Activated CD8-positive, alpha-beta memory T cell treated with anti-CD3 and anti-CD28 coated beads for 1 hour (primary cell): ENCODE data around the gene PAX2.

Source experiments
- DNase-seq, 2 donors: peaks; one replicate each; pipeline ENCODE4 v3.0.0-alpha.2; 2020; ENCODE audit warnings: low read depth in 1 of 2; ENCODE audit errors: extremely low read depth in 1 of 2

The PAX2 gene

DNA sequence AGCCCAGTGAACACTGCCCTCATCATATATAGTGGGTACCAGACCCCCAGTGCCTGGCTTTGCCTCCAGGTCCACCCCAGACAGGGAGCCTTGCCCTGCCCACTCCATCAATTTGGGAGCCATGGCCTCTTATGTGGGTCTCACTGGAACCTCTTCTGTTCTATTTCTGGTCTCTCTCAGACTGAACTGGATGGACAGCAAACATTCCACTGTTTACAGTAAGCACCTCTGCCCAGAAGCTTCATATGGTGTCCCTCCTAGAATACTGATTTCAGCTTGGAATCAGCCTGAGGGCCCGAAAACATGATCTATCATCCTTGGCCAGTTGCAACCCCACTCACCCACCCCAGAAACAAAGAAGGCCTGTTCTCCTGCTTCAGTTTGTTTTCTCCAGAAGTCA is 86.4 kb downstream of the PAX2 start:
- no peak for DNase-seq

DNA sequence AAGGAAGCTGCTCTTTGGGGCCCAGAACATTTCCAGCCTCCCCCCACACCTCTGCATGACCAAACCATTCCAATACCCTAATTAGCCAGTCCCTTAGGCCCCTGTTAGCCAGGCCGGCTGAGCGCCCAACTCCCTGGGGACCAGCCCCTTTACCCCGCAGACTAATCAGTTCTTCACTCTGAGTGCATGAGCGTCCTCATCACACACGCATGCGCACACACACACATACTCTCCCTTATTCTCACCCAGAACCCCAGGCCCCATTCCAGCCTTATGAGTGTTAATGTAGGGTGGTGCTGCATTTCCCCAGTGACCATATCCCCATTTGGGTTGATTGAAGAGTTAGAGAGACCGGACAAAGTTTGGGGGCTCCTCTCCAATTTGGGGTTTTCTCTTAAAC is 90.4 kb downstream of the PAX2 start:
- DNase-seq: no peak

DNA sequence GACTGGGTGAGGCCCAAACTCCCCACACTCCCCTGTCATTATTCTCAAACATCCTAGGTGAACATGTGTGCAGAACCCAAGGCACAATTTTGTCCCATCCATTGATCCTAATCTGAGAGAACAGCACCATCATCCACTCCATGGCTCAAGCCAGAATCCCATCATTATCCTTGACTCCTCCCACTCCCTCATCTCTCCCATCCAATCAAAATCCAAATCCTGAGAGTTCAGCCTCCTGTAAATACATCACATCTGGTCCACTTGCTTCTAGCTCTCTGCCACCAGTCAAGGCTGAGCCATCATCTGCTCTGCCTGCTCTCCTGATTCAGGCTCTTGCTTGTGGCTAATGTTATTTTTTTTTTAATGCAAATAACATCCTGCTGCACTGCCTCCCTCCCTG is 91.5 kb downstream of the PAX2 start:
- no peak for DNase-seq

DNA sequence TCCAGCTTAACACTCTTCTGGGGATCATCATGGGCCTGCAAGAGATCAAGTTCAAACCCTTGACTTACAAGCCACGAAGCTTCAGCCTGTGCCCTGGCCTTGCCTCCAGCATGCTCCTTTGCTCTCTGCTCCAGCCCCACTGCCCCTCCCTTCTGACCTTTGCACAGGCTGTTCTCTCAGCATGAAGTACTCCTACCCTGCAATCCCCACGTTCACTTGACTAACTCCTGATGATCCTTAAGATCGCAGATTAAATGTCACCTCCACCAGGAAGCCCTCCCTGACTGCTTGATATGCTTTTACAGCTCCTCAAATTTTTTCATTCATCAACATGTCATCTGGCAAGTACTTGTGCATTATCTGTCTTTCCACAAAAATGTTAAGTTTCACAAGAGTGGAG is 91.9 kb downstream of the PAX2 start:
- DNase-seq: no peak

DNA sequence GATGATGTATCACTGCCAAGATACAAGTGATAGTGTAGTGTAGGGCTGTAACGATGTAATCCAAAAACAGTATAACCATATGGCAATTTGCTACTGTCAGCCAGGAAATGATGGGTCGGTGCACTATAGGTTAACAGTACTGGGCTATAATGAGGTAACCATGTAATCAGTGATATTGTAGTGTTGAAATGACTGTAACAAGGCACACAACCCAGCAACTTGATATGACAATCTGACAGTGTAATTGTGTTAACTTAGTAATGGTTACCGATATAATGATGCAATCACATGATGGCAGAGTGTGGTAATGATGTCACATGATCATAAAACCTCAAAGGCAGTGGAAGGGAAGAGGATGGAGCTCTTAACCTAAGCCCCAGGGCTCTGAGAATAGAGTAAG is 93.6 kb downstream of the PAX2 start:
- no peak for DNase-seq

DNA sequence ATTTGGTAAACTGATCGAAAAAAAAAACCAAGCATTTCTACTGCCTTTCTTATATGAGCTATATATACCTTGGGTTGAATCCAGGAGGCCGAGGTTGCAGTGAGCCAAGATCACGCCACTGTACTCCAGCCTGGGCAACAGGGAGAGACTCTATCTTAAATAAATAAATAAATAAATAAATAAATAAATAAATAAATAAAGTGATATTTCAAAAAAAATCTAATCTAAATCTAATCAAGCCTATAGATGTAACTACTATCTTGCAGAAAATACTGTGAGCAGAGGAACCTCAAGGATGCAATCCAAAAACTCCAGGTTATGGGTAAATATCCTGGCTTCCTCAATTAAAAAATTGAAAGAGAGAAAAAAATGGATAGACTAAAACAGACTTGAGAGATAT is 96.1 kb downstream of the PAX2 start:
- no peak for DNase-seq

DNA sequence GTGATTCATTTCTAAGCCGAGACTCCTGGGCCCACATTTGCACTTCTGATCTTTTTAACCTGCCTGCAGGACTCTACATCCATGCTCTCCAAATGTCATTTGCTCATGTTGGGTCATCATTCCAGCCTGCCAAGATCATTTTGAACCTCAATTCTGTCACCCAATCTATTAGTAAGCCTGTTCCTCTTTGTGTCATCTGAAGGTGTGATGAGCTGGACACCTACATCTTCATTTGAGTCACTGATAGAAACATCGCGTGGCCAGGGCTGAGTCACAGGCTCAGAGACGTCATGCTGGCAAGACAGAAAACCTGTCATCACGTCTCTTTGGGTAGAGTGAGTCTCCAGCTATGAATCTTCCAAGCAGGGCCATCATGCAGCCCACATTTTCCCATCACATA is 102.1 kb downstream of the PAX2 start:
- DNase-seq: no peak

DNA sequence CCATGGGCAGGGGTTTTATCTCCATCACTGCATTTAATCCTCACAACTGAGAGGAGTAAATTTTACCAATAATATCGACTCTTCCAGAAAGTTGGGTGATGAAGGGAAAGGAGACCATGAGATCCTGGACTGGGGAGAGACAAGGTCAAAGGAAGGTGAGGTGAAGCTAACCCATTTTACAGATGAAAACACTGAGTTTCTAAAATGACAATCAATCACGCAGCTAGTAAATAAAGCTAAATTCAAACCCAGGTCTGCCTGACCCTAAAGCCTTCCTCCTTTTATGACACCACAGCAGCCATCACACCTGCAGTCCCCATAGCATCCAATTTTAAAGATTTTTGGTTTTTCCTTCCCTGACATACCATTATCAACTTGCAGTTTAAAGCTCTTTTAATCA is 103.4 kb downstream of the PAX2 start:
- no peak for DNase-seq

DNA sequence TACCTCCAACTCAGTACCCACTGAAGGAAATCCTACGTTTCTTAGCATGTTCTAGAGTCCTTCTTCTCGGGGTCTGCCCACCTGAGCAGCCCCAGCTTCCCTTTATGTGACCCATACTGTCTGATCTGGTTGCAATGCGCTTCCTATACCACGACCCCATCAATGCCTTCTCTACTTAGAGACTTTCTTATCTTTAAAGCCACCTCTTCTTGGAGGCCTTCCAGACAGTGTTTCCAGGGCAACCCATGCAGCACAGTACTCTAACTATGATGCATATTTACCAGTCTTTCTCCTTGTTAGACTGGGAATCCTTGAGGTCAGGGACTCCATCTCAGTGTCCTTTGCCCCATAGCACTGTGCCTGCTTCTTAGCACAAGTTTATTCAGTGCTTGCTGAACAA is 112.9 kb downstream of the PAX2 start:
- DNase-seq: no peak

DNA sequence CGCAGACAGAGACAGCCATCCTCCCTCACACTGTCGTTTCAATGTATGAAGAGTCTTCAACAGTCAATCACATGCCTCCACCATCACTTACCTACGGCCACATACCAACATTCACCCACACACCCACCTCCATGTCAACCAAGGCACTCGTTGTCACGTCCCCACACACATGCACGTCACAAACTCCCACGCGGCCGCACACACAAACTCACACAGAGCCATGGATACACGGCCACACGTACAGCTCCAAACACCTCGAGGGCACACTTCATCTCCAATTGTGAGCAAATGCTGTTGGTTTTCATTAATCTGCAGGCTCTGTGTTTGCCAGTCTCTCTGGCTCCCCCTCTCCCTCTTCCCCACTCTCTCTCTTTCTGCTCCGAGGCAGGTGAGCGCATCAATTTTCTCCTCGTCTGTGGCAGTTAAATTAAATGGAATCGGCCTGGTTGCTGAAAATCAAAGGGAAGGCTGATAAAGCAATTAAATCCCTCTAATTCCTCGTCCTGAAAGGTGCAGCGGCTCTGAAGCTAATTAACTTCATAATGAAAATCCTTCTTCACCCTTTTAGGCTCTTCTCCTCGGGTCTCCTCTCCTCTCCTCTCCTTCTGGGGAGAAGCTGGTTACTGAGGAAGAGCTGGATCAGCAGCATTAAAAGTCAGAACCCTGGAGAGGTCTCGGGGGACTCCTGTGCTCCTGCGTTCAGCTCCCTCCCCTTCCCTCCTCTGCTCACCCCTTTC is 113.5 kb downstream of the PAX2 start:
- no peak for DNase-seq

DNA sequence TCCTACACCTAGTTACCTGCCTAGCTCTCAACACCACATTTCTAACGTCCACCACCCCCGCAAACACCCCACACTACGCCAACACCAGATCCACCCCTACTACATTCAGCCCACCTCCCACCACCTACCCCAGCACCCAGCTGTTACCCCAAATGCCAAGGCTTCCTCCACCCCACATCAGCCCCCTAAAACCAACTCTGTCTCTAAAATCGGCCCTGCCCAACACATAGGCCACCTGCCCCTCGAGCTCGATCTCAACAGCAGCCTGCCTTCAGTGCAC is 114.0 kb downstream of the PAX2 start:
- DNase-seq: no peak

DNA sequence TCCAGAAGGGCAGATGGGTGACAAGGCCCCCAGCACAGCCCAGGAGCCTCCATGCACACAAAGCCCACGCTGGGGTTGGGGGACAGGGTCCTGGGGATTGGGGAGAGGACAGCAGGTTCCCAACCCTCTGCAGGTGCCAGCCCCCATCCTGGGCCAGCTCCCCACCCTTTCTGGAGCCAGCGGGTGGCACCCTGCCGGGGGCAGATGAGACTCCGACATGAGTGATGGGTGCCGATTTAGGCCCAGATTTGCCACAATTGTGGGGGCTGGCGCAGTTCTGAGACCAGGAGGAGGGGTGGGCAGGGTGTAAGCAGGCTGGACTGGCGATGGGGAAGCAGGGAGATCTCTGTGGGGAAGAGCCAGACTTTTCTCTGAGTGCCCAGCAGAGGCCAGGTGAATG is 118.1 kb downstream of the PAX2 start:
- no peak for DNase-seq

DNA sequence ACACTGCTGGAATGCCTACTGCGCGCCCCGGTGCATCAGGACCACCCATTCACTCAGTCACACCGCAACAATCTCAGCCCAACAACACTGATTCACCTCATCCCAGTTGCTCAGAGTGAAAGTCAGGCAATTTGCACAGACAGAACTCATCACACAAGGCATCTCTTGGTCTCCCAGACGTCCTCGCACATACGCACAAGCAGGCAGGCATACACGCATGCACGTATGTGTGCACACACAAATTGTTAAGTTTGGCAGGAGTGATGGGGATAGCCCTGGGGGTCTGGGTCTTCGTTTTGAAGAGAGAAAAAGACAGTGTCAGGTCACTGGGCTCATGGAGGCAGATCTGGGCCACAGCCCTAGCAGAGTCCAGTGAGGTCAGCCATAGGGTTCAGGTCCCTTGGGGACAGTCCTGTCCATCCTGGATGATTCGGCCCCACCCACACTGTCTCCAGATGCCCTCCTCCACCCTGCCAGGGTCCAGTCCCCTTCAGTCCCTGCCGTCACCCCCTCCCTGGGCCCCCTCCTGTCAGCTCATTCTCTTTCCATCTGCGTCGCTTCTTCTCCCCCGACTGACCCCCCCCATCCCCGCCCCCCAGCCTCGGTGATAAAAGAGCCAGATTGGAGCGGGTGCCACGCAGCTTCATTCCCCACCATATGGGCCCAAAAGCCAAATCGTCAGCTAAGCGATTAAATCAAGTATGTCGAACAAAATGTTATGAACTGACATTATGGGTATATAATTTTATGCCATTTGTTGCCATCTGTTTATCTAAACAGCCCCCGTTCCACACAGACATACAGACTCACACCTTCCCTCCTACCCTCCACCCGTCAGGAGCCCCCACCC is 118.9 kb downstream of the PAX2 start:
- DNase-seq: no peak

DNA sequence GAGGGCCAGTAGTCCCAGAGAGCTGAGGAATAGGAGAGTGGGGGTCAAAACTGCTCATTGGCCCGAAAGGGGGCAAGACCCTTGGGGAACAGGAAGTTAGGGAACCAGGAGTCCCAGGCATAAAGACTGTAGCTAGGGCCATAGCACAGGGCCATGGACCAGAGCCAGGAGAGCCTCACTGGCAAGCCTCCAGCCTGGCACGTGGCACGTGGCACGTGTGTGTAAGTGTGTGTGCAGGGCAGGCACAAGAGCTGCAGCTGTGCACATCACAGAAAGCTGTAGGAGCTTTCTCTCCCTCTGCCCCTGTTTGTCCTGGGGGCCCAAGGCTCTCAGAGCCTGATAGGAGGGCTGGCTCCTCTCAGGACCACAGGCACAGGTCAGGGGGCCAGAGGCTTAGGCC is 119.6 kb downstream of the PAX2 start:
- no peak for DNase-seq

DNA sequence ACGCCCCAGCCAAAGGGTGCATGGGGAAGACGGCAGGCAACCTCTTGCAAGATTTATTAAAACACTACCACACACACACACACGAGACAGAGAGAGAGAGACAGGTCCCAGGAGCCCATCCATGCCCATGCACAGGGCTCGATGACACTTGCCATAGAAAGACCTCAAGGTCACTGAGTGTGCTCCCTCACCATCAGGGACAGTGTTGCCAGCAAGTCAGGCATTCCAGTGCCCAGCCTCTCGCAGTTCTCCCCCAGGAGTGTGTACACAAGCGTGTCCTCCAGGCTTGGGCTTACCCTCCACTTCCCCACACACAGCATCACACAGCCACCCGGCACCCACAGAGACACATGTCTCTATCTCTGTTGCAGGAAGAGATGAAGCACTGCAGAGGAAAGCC is 120.6 kb downstream of the PAX2 start:
- DNase-seq: no peak

DNA sequence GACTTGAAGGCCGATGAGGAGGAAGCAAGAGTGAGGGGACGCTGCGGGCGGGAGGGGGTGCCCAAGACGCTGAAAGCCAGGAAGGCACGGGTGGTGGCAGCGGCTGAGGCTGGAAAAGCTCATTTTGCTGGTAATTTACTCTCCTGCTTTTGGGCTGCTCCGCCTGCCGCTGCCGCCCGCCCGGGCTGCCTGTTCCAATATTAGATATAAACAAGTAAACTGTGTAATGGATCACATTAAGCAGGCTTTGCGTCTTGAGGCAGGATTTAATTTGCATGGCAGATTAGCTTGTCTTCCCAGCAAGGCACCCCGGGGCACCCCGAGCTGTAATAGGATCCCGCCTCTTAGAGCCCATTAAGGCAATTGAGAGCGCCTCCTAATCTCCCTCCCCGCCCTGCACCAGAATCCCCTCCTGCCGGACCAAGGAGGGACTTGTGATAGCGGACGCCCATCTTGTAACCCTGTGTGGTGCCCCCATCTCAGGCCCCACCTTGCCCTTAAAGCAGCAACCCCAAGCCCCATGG is 121.3 kb downstream of the PAX2 start:
- DNase-seq: no peak

DNA sequence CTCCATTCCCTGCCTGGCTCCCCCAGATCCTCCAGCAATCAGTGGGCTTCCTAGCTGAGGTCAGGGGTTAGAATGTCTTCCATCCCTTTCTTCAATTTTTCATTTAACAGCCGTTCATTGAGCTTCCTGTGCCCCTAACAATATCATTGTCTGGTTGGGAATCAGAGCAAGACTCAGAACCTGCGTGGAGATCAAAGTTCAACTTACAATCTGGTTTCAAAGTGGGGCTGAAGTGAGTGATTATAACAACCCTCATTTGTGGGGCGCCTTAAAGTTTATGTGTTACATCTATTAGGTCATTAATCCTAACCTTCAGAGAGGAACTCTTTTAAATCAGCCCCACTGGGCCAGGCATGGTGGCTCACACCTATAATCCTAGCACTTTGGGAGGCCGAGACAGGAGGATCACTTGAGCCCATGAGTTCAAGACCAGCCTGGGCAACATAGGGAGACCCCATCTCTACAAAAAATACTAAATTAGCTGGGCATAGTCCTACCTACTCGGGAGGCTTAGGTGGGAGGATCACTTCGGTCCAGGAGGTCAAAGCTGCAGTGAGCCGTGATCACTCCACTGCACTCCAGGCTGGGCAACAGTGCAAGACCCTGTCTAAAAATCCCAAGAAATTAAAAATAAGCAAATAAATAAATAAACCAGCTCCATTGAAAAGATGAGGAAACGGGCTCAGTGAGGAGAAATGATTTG is 122.0 kb downstream of the PAX2 start:
- no peak for DNase-seq

DNA sequence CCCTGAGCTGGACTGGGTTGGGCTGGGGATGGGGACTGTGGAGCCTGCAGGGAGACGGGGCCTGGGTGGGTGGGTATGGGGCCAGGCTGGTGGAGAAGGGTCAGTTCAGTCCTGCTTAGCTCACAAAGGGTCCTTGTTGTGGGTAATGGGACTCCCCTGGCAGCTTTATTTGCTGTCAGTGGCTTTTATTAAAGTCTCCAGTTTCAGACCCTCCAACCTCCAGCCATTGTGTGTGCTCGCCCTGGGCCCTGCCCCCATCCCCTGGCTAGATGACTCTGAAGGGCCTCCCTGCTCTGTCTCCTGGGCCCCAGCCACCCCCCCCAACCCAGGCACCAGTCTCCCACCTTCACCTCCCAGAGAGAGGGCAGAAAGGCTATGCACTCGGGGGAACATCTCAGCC is 123.0 kb downstream of the PAX2 start:
- no peak for DNase-seq

DNA sequence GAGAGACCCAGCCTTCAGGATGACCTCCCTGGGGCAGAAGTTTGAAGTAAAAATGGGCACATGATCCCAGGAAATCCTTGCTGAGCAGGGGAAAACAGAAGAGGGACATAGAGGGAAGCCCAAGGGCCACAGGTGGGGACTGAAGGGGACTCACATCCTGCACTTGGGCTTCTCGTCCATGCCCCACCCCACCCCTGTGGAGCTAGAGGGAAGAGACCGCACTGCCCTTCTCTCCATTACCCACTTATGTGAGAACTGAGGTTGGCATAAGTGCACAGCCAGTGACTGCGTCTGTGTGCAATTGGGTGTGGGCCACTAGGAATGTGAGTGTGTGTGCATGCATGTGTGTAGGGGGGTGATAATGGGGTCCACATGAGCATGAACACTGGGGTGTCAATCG is 124.0 kb downstream of the PAX2 start:
- no peak for DNase-seq

DNA sequence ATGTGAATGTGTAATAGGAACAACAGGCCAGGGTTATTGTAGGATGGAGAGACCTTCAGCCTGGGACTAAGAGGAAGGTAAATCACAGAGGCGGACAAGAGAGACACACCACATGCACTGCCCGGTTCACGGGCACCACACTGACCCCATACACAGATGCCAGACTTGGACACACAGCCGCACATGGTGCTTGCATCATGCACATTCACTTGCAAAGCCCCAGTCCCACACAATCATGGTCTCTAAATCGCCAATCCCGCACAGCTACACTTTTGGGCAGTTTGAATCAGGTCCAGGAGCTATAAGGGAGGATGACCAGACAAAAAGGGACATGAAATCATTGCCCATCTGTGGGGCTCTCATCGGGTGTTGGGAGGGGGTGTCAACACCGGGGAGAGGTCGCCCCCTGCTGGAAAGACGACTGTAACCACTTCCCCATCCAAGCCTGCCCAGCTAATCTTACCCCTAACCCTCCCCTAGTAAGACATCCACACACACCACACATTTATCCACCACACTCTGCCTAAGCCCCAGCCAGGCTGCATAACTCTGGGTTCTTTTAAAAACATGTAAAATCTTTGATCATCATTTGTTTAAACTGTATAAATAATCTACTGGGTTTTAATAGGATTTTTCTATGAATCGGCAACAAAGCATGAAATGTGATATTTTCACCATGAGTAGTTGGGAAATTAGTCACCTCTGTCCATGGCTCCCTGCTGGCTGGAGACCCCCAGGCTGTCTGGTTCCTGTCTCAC is 126.8 kb downstream of the PAX2 start:
- DNase-seq: peak in 1 of 2 donors; percentile 7

DNA sequence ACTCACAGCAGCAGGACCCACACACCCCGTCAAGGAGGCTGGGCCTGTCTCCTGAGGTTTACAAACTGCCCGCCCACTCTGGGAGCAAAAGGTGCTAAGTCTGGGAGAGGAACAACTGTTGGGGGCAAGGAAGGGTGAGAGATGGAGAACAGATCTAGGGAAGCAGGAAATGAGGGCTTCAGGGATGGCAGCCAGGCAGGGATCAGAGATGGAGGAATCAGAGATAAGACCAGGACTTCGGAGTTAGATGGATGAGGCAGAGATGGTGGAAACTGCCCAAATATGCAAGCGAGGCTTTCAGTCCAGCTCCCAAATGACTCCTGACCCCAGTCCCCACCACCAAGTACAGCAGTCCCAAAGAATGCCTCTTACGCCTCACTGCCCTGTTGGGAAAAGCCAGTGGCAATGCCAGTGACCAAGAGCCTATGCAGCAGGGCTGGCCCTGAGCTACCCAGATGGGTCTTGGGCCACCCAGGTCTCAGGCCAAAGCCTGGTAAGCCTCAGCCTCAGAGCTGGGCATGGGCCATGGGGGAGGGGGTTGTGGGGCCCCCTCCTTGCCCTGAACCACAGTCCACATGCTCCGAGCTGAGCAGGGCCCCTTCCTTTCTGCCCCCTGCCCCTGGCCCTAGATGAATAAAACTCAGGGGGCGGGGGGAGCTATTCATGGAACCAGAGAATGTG is 127.9 kb downstream of the PAX2 start:
- DNase-seq: no peak
